Breast epithelium (tissue), 3 donors: Measurements from ENCODE around the gene ZMYND8.

Experiments
- POLR2A ChIP-seq: fragments of 450-650 bp; IDR thresholded peaks from one replicate; pipeline ENCODE4 v1.6.1; 2016; ENCODE audit warnings: antibody characterized with exemption, mild to moderate bottlenecking, moderate library complexity
- POLR2AphosphoS5 ChIP-seq, 3 donors: sonication (generic); formaldehyde crosslinking; IDR thresholded peaks; one replicate each; pipeline ENCODE4 v1.6.1; 2017; ENCODE audit warnings: antibody characterized with exemption in 3 of 3
- TF ChIP-seq, protein P1 (sequence below), 3 donors: fragments of 450-650 bp; IDR thresholded peaks; one replicate each; pipeline ENCODE4 v1.5.1; 2016 to 2017; ENCODE audit warnings: antibody characterized with exemption in 3 of 3, mild to moderate bottlenecking in 3 of 3, moderate library complexity in 3 of 3

DNA sequence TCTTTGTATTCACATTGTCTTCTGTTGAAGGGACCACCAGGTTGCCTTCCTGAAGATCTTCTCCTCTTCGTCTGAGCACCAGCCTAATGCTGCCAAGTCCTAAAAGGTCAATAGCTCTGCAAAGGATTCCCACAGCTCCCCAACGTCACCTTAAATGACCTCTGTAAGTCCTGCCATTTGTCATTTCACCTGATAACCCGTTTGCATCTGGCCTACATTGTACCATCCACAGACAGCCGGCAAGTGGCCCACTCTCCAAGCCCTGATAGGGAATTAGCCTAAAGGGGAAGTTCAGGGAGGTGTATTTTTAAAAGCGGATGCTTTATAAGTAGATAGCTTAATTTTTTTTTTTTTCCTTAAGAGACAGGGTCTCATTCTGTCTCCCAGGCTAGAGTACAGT lies 127.8 kb downstream of the ZMYND8 start:
- TF ChIP-seq, protein P1, sequence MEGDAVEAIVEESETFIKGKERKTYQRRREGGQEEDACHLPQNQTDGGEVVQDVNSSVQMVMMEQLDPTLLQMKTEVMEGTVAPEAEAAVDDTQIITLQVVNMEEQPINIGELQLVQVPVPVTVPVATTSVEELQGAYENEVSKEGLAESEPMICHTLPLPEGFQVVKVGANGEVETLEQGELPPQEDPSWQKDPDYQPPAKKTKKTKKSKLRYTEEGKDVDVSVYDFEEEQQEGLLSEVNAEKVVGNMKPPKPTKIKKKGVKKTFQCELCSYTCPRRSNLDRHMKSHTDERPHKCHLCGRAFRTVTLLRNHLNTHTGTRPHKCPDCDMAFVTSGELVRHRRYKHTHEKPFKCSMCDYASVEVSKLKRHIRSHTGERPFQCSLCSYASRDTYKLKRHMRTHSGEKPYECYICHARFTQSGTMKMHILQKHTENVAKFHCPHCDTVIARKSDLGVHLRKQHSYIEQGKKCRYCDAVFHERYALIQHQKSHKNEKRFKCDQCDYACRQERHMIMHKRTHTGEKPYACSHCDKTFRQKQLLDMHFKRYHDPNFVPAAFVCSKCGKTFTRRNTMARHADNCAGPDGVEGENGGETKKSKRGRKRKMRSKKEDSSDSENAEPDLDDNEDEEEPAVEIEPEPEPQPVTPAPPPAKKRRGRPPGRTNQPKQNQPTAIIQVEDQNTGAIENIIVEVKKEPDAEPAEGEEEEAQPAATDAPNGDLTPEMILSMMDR (IDR thresholded peaks at IDR 0.05): no peak
- TF ChIP-seq POLR2A (no peak), POLR2AphosphoS5 (IDR thresholded peaks at IDR 0.05) (no peak)
